GM23338 (cell line): ENCODE measurements around the gene NXPE4. TPM values are rescaled to one million over a fixed set of nuclear protein-coding genes. Genes with fewer than 3 reads are reported as not detected.

Experiments used
- ATAC-seq: fragments of 200-7000 bp; cut with Tn5 transposase; 3 replicates; pipeline ENCODE4 v1.9.1; 2020
- DNase-seq: peaks from one replicate; pipeline ENCODE4 v3.0.0-alpha.2; 2015; ENCODE audit warnings: low spot score
- H2AFZ ChIP-seq: fragments of 200-600 bp; sonication (generic); 2 replicates; pipeline ENCODE4 v1.8.0; 2016; ENCODE audit warnings: antibody characterized with exemption, mild to moderate bottlenecking, moderate library complexity
- H3F3A ChIP-seq: fragments of 200-600 bp; sonication (generic); replicated peaks from 2 replicates; pipeline ENCODE4 v1.8.0; 2017; ENCODE audit warnings: antibody characterized with exemption, mixed run types, low read depth
- H3K27ac ChIP-seq: fragments of 200-600 bp; sonication (generic); 2 replicates; pipeline ENCODE4 v1.6.1; 2016; ENCODE audit warnings: low read depth
- H3K27me3 ChIP-seq: fragments of 200-600 bp; sonication (generic); 2 replicates; pipeline ENCODE4 v1.8.0; 2016; ENCODE audit warnings: mild to moderate bottlenecking, mixed run types, moderate library complexity; ENCODE audit not compliant: insufficient read depth
- H3K36me3 ChIP-seq: fragments of 200-600 bp; sonication (generic); 2 replicates; pipeline ENCODE4 v1.8.0; 2016; ENCODE audit warnings: mild to moderate bottlenecking; ENCODE audit not compliant: insufficient read depth
- H3K4me1 ChIP-seq: fragments of 200-600 bp; sonication (generic); 2 replicates; pipeline ENCODE4 v1.8.0; 2016; ENCODE audit warnings: mild to moderate bottlenecking, moderate library complexity; ENCODE audit not compliant: insufficient read depth
- H3K4me2 ChIP-seq: fragments of 200-600 bp; sonication (generic); 2 replicates; pipeline ENCODE4 v1.7.1; 2017; ENCODE audit warnings: mixed run types
- H3K4me3 ChIP-seq: fragments of 200-600 bp; sonication (generic); 2 replicates; pipeline ENCODE4 v1.6.1; 2016; ENCODE audit warnings: mixed run types
- H3K79me2 ChIP-seq: fragments of 200-600 bp; sonication (generic); replicated peaks from 2 replicates; pipeline ENCODE4 v1.8.0; 2017; ENCODE audit warnings: mild to moderate bottlenecking; ENCODE audit not compliant: insufficient read depth
- H3K9me2 ChIP-seq: fragments of 200-600 bp; sonication (generic); 2 replicates; pipeline ENCODE4 v1.8.0; 2017; ENCODE audit not compliant: insufficient read depth
- H4K20me1 ChIP-seq: fragments of 200-600 bp; sonication (generic); replicated peaks from 2 replicates; pipeline ENCODE4 v1.8.0; 2017; ENCODE audit warnings: mild to moderate bottlenecking; ENCODE audit not compliant: insufficient read depth
- H3K27ac Mint-ChIP-seq: 2 replicates; pipeline ENCODE4 v1.8.0; 2020; ENCODE audit warnings: inconsistent platforms, mild to moderate bottlenecking, moderate library complexity, mixed read lengths
- H3K27me3 Mint-ChIP-seq: 3 replicates; pipeline ENCODE4 v1.8.0; 2022; ENCODE audit warnings: low read depth, mild to moderate bottlenecking, moderate library complexity, mixed read lengths, inconsistent platforms; ENCODE audit not compliant: insufficient read depth, poor library complexity
- H3K36me3 Mint-ChIP-seq: 3 replicates; pipeline ENCODE4 v1.8.0; 2021; ENCODE audit warnings: low read depth, mild to moderate bottlenecking, inconsistent platforms, moderate library complexity, mixed read lengths
- H3K4me1 Mint-ChIP-seq: 3 replicates; pipeline ENCODE4 v1.8.0; 2020; ENCODE audit warnings: mild to moderate bottlenecking, inconsistent platforms, mixed read lengths
- H3K4me3 Mint-ChIP-seq: 3 replicates; pipeline ENCODE4 v1.8.0; 2021; ENCODE audit warnings: moderate library complexity, mild to moderate bottlenecking, inconsistent platforms, mixed read lengths
- H3K9me3 Mint-ChIP-seq: 3 replicates; pipeline ENCODE4 v1.8.0; 2020; ENCODE audit warnings: moderate library complexity, mild to moderate bottlenecking, inconsistent platforms, mixed read lengths
- EZH2 ChIP-seq: fragments of 200-600 bp; sonication (generic); IDR thresholded peaks from one replicate; pipeline ENCODE4 v1.8.0; 2017; ENCODE audit warnings: antibody characterized with exemption, mild to moderate bottlenecking, low read depth; ENCODE audit not compliant: unreplicated experiment
- JUNB ChIP-seq: IDR thresholded peaks from one replicate; pipeline ENCODE4 v1.6.1; 2016; ENCODE audit warnings: antibody characterized with exemption; ENCODE audit not compliant: unreplicated experiment
- NANOG ChIP-seq: IDR thresholded peaks from 2 replicates; pipeline ENCODE4 v1.6.1; 2016; ENCODE audit warnings: antibody characterized with exemption, borderline replicate concordance
- ZNF114 ChIP-seq: fragments of 250-450 bp; sonication (Bioruptor Pico); IDR thresholded peaks from 2 replicates; pipeline ENCODE4 v1.5.0; 2020; ENCODE audit warnings: mild to moderate bottlenecking, moderate library complexity
- ZNF331 ChIP-seq: fragments of 250-450 bp; sonication (Bioruptor Pico); IDR thresholded peaks from 2 replicates; pipeline ENCODE4 v1.5.0; 2020; ENCODE audit warnings: low read depth, mild to moderate bottlenecking, moderate library complexity
- polyA plus RNA-seq: library from polyadenylated mRNA; unstranded; fragments of >200 nt; fragmentation: Nextera tagmentation; extraction: Ambion mirVana; gene quantifications from 2 replicates; pipeline ENCODE4 v1.2.1, GENCODE V29; 2016
- total RNA-seq: library from RNA; depleted of rRNA; stranded (reverse); fragments of >200 nt; shearing (Covaris generic); gene quantifications from 2 replicates; pipeline ENCODE4 v1.2.3, GENCODE V29; 2014
- TF ChIP-seq, protein P1 (sequence below): IDR thresholded peaks from one replicate; pipeline ENCODE4 v1.6.1; 2018; ENCODE audit warnings: antibody characterized with exemption; ENCODE audit not compliant: unreplicated experiment
- TF ChIP-seq, protein P2 (sequence below), 2 experiments: fragments of 200-600 bp in 1 of 2; sonication (generic) in 1 of 2; conservative IDR thresholded peaks; 2 replicates each; pipeline versions ENCODE4 v1.5.1 to v1.6.1; 2016 to 2017; ENCODE audit warnings: antibody characterized with exemption in 2 of 2, low read depth in 2 of 2, mild to moderate bottlenecking in 2 of 2, moderate library complexity in 1 of 2
- TF ChIP-seq, protein P3 (sequence below): IDR thresholded peaks from 2 replicates; pipeline ENCODE4 v1.6.1; 2016; ENCODE audit warnings: antibody characterized with exemption

Gene NXPE4
- total and polyA plus RNA-seq, 2 experiments from 2014 or later, result not detected

DNA sequence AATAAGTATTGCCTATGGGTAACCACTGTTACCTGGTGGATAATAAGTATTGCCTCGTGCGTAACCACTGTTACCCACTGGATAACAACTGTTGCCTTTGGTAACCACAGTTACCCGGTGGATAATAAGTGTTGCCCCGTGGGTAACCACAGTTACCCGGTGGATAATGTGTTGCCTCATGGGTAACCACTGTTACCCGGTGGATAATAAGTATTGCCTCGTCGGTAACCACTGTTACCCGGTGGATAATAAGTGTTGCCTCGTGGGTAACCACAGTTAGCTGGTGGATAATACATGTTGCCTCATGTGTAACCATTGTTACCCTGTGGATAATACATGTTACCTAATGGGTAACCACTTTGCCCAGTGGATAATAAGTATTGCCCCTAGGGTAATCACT lies 9.8 kb upstream of the NXPE4 start (continued):
- TF ChIP-seq EZH2 (no peak), ZNF331 (CRISPR knock-in tag) (no peak), JUNB (no peak), NANOG (no peak), ZNF114 (CRISPR knock-in tag) (no peak)
- TF ChIP-seq, protein P1, sequence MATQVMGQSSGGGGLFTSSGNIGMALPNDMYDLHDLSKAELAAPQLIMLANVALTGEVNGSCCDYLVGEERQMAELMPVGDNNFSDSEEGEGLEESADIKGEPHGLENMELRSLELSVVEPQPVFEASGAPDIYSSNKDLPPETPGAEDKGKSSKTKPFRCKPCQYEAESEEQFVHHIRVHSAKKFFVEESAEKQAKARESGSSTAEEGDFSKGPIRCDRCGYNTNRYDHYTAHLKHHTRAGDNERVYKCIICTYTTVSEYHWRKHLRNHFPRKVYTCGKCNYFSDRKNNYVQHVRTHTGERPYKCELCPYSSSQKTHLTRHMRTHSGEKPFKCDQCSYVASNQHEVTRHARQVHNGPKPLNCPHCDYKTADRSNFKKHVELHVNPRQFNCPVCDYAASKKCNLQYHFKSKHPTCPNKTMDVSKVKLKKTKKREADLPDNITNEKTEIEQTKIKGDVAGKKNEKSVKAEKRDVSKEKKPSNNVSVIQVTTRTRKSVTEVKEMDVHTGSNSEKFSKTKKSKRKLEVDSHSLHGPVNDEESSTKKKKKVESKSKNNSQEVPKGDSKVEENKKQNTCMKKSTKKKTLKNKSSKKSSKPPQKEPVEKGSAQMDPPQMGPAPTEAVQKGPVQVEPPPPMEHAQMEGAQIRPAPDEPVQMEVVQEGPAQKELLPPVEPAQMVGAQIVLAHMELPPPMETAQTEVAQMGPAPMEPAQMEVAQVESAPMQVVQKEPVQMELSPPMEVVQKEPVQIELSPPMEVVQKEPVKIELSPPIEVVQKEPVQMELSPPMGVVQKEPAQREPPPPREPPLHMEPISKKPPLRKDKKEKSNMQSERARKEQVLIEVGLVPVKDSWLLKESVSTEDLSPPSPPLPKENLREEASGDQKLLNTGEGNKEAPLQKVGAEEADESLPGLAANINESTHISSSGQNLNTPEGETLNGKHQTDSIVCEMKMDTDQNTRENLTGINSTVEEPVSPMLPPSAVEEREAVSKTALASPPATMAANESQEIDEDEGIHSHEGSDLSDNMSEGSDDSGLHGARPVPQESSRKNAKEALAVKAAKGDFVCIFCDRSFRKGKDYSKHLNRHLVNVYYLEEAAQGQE, result no peak
- TF ChIP-seq, protein P2, sequence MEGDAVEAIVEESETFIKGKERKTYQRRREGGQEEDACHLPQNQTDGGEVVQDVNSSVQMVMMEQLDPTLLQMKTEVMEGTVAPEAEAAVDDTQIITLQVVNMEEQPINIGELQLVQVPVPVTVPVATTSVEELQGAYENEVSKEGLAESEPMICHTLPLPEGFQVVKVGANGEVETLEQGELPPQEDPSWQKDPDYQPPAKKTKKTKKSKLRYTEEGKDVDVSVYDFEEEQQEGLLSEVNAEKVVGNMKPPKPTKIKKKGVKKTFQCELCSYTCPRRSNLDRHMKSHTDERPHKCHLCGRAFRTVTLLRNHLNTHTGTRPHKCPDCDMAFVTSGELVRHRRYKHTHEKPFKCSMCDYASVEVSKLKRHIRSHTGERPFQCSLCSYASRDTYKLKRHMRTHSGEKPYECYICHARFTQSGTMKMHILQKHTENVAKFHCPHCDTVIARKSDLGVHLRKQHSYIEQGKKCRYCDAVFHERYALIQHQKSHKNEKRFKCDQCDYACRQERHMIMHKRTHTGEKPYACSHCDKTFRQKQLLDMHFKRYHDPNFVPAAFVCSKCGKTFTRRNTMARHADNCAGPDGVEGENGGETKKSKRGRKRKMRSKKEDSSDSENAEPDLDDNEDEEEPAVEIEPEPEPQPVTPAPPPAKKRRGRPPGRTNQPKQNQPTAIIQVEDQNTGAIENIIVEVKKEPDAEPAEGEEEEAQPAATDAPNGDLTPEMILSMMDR (conservative IDR thresholded peaks at IDR 0.05; ENCODE audit: low read depth in 2 of 2), result no peak
- TF ChIP-seq, protein P3, sequence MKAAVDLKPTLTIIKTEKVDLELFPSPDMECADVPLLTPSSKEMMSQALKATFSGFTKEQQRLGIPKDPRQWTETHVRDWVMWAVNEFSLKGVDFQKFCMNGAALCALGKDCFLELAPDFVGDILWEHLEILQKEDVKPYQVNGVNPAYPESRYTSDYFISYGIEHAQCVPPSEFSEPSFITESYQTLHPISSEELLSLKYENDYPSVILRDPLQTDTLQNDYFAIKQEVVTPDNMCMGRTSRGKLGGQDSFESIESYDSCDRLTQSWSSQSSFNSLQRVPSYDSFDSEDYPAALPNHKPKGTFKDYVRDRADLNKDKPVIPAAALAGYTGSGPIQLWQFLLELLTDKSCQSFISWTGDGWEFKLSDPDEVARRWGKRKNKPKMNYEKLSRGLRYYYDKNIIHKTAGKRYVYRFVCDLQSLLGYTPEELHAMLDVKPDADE, result no peak

DNA sequence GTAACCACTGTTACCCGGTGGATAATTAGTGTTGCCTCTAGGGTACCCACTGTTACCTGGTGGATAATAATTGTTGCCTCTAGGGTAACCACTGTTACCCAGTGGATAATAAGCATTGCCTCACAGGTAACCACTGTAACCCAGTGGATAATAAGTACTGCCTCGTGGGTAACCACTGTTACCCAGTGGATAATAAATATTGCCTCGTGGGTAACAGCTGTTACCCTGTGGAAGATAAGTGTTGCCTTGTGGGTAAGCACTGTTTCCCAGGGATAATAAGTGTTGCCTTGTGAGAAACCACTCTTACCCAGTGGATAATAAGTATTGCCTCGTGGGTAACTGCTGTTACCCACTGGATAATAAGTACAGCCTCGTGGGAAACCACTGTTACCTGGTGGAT lies 9.3 kb upstream of the NXPE4 start:
- TF ChIP-seq ZNF331 (CRISPR knock-in tag), result no peak
- Mint-ChIP-seq H3K27ac (no peak overlapping the region), H3K27me3 (no peaks in the 10 kb centered on the region), H3K9me3 (peaks cover 29% of the 10 kb centered on the region), H3K4me1 (no peaks in the 10 kb centered on the region), H3K4me3 (no peak overlapping the region), H3K36me3 (0 out of 3 replicates have a peak, but pooled peaks cover 2% of the 10 kb centered on the region)
- Histone ChIP-seq H3K36me3 (no peaks in the 10 kb centered on the region), H3K79me2 (no peaks in the 10 kb centered on the region), H3K4me1 (no peaks in the 10 kb centered on the region), H3F3A (peaks cover 4% of the 10 kb centered on the region; the same call in 1 of the 2 replicates), H3K27me3 (no peaks in the 10 kb centered on the region), H2AFZ (no peak overlapping the region), H3K4me3 (no peak overlapping the region), H3K4me2 (no peak overlapping the region), H3K9me2 (no peaks in the 10 kb centered on the region; the same call in 1 of the 2 replicates), H3K27ac (no peak overlapping the region), H4K20me1 (no peaks in the 10 kb centered on the region)
- no peak for DNase-seq
- ATAC-seq, result no peak
